Measurements from ENCODE around the gene PTTG2. TPM values are rescaled to one million over a fixed set of nuclear protein-coding genes. Genes with fewer than 3 reads are reported as not detected.

PTTG2 gene
- polyA plus RNA-seq, 1 of the 3 experiments (the other 2 are of a cell fraction) = not detected

DNA sequence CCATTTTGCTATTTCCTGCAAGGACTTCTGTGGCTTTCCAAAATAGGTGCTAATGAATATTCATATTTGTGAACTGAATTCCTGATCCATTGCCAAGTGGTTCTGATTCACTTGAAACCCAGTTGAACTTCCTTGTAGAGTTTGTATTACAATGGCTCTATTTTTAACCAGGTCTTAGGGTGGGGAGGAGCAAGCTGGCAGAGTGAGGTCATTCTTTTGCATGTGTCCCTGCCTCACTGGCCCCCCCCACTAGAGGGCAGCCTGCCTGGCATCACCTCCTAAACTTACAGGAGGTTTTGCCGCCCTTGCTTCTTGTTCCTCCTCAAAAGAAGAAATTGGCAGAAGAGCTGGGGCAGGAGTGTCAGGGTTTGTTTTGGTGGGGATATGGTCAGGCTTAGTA is 10.5 kb downstream of the PTTG2 start:
- no peaks in the 10 kb centered on the region for H3K36me3 ChIP-seq (replicated peaks in 1 of 2; ENCODE audit: control insufficient read depth in 1 of 2, insufficient read depth in 2 of 2, low read length in 1 of 2)
- POLR2A ChIA-PET = no interaction called here

GRCh38 chr4:37971202-37971601 is 11.0 kb downstream of the PTTG2 start:
- POLR2A ChIA-PET = no interaction called here
- DNase-seq = no peak

More for the DNA sequence above, 10.5 kb downstream of the PTTG2 start:
- TF ChIP-seq MAX (IDR thresholded peaks at IDR 0.05; ENCODE audit: low read depth) (no peak), TAF1 (IDR thresholded peaks at IDR 0.05; ENCODE audit: borderline replicate concordance, low read depth, low read length) (no peak), CTCF (IDR thresholded peaks at IDR 0.05) (peak; percentile 46; the same call in 1 of the 2 replicates)
- Histone ChIP-seq H2AFZ (ENCODE audit: low read depth) (no peak overlapping the region), H3K4me3 (ENCODE audit: low read depth in 2 of 2, low read length in 1 of 2) (no peak overlapping the region), H3K27me3 (ENCODE audit: insufficient read depth) (no peaks in the 10 kb centered on the region; the same call in 1 of the 2 replicates), H3K27ac (ENCODE audit: low read depth in 2 of 2, low read length in 1 of 2) (no peak overlapping the region), H3K9ac (no peak overlapping the region), H3K9me3 (no peaks in the 10 kb centered on the region), H3K9me2 (no peaks in the 10 kb centered on the region), H3F3A (replicated peaks; ENCODE audit: insufficient read depth) (no peaks in the 10 kb centered on the region), H3K4me1 (ENCODE audit: control insufficient read depth in 1 of 2, insufficient read depth in 2 of 2, low read depth in 1 of 2, low read length in 1 of 2) (no peaks in the 10 kb centered on the region), H3K4me2 (no peak overlapping the region), H4K20me1 (ENCODE audit: insufficient read depth) (no peaks in the 10 kb centered on the region), H3K79me2 (ENCODE audit: insufficient read depth) (no peaks in the 10 kb centered on the region)
- CTCF ChIA-PET = interaction anchor here (1.1 kb wide), 1 partner anchor 10 kb away, joined by 3 read pairs; no protein-coding TSS in a partner anchor
- peak; percentile 32 for DNase-seq
- 100% methylated on average over 1 of the region's 1 CpG for WGBS (ENCODE audit: low lambda C conversion rate)

More at GRCh38 chr4:37971202-37971601, 11.0 kb downstream of the PTTG2 start:
- TF ChIP-seq MXI1 (IDR thresholded peaks at IDR 0.05; ENCODE audit: low read depth, low read length) (no peak), CTCF (IDR thresholded peaks at IDR 0.05) (no peak), POLR2AphosphoS5 (IDR thresholded peaks at IDR 0.05; ENCODE audit: low read depth, low read length) (no peak), RAD21 (IDR thresholded peaks at IDR 0.05; ENCODE audit: low read length) (no peak), GABPA (IDR thresholded peaks at IDR 0.05; ENCODE audit: low read depth) (no peak), JUND (IDR thresholded peaks at IDR 0.05) (no peak), EP300 (IDR thresholded peaks at IDR 0.05; ENCODE audit: borderline replicate concordance in 1 of 2, low read depth in 1 of 2, low read length in 1 of 2) (no peak)
- TF ChIP-seq, protein P1, sequence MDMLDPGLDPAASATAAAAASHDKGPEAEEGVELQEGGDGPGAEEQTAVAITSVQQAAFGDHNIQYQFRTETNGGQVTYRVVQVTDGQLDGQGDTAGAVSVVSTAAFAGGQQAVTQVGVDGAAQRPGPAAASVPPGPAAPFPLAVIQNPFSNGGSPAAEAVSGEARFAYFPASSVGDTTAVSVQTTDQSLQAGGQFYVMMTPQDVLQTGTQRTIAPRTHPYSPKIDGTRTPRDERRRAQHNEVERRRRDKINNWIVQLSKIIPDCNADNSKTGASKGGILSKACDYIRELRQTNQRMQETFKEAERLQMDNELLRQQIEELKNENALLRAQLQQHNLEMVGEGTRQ (IDR thresholded peaks at IDR 0.05; ENCODE audit: borderline replicate concordance, low read depth, low read length) = no peak
- Histone ChIP-seq H3K27ac (ENCODE audit: low read depth in 2 of 2, low read length in 1 of 2) (no peak overlapping the region), H3K4me2 (no peak overlapping the region), H2AFZ (ENCODE audit: low read depth) (no peak overlapping the region), H3K9ac (no peak overlapping the region), H3K9me3 (no peaks in the 10 kb centered on the region), H3K4me3 (ENCODE audit: low read depth in 2 of 2, low read length in 1 of 2) (no peak overlapping the region), H3K9me2 (no peaks in the 10 kb centered on the region), H3K79me2 (ENCODE audit: insufficient read depth) (no peaks in the 10 kb centered on the region), H4K20me1 (ENCODE audit: insufficient read depth) (no peaks in the 10 kb centered on the region), H3K4me1 (ENCODE audit: control insufficient read depth in 1 of 2, insufficient read depth in 2 of 2, low read depth in 1 of 2, low read length in 1 of 2) (no peaks in the 10 kb centered on the region), H3F3A (replicated peaks; ENCODE audit: insufficient read depth) (peaks cover 4% of the 10 kb centered on the region), H3K27me3 (ENCODE audit: insufficient read depth) (no peaks in the 10 kb centered on the region), H3K36me3 (replicated peaks in 1 of 2; ENCODE audit: control insufficient read depth in 1 of 2, insufficient read depth in 2 of 2, low read length in 1 of 2) (no peaks in the 10 kb centered on the region)
- CTCF ChIA-PET = interaction anchor here (1.1 kb wide), 1 partner anchor 11 kb away, joined by 3 read pairs; no protein-coding TSS in a partner anchor
- WGBS (ENCODE audit: low lambda C conversion rate) = 76% methylated on average over 4 of the region's 4 CpGs

Data from SK-N-SH (cell line).